Mucosa of rectum (tissue), 2 donors: ENCODE data around the gene DLG1.

Experiments used
- H3K27ac ChIP-seq, 2 donors: one replicate each; pipeline ENCODE4 v1.7.0; 2013; ENCODE audit warnings: inconsistent platforms in 2 of 2, low read depth in 2 of 2, low read length in 2 of 2
- H3K27me3 ChIP-seq, 2 donors: one replicate each; pipeline ENCODE4 v1.7.0; 2013; ENCODE audit warnings: low read length in 2 of 2; ENCODE audit not compliant: control insufficient read depth in 2 of 2, insufficient read depth in 2 of 2
- H3K36me3 ChIP-seq, 2 donors: one replicate each; pipeline ENCODE4 v1.7.0; 2013; ENCODE audit warnings: low read length in 2 of 2; ENCODE audit not compliant: control insufficient read depth in 2 of 2, insufficient read depth in 2 of 2
- H3K4me1 ChIP-seq, 2 donors: one replicate each; pipeline ENCODE4 v1.7.0; 2013; ENCODE audit warnings: low read length in 2 of 2, mild to moderate bottlenecking in 1 of 2; ENCODE audit not compliant: control insufficient read depth in 2 of 2, insufficient read depth in 2 of 2
- H3K4me3 ChIP-seq, 2 donors: one replicate each; pipeline ENCODE4 v1.7.0; 2013; ENCODE audit warnings: low read length in 2 of 2
- H3K9ac ChIP-seq, 2 donors: one replicate each; pipeline ENCODE4 v1.7.0; 2013; ENCODE audit warnings: low read length in 2 of 2, low read depth in 1 of 2, mild to moderate bottlenecking in 1 of 2
- H3K9me3 ChIP-seq, 2 donors: one replicate each; pipeline ENCODE4 v1.7.0; 2013; ENCODE audit warnings: low read length in 2 of 2; ENCODE audit not compliant: control insufficient read depth in 2 of 2
- donor health status: healthy.
- donor health status: Normal muscosa, but diverticular disease.

The DLG1 gene

GRCh38 chr3:197237897-197238296 is 60.5 kb downstream of the DLG1 start:
- H3K27ac ChIP-seq = peak overlapping the region in 1 of 2 donors; percentile 1
- peaks cover 0 to 5% of the 10 kb centered on the region in 2 donors for H3K9me3 ChIP-seq
- H3K36me3 ChIP-seq = peaks cover 0 to 3% of the 10 kb centered on the region in 2 donors

GRCh38 chr3:197236362-197236761 is 62.0 kb downstream of the DLG1 start:
- Histone ChIP-seq H3K36me3 (no peaks in the 10 kb centered on the region), H3K27me3 (no peaks in the 10 kb centered on the region), H3K4me1 (peaks cover 8 to 24% of the 10 kb centered on the region in 2 donors), H3K4me3 (no peak overlapping the region), H3K27ac (no peak overlapping the region), H3K9me3 (no peaks in the 10 kb centered on the region), H3K9ac (no peak overlapping the region)

More at GRCh38 chr3:197237897-197238296, 60.5 kb downstream of the DLG1 start:
- Histone ChIP-seq H3K4me3 (no peak overlapping the region), H3K27me3 (no peaks in the 10 kb centered on the region), H3K4me1 (peaks cover 8 to 24% of the 10 kb centered on the region in 2 donors), H3K9ac (no peak overlapping the region)

- Histone ChIP-seq H3K27ac (peak overlapping the region; percentile 20 to 23), H3K27me3 (no peaks in the 10 kb centered on the region), H3K36me3 (no peaks in the 10 kb centered on the region), H3K4me3 (no peak overlapping the region), H3K9ac (no peak overlapping the region), H3K9me3 (no peaks in the 10 kb centered on the region), H3K4me1 (peaks cover 8 to 24% of the 10 kb centered on the region in 2 donors)
Observed at GRCh38 chr3:197234947-197235914, 63.2 kb downstream of the DLG1 start.

- H3K36me3 ChIP-seq = no peaks in the 10 kb centered on the region
- peaks cover 4 to 15% of the 10 kb centered on the region in 2 donors for H3K4me1 ChIP-seq
- no peak overlapping the region for H3K4me3 ChIP-seq
- H3K9me3 ChIP-seq = no peaks in the 10 kb centered on the region
- no peak overlapping the region for H3K27ac ChIP-seq
- no peaks in the 10 kb centered on the region for H3K27me3 ChIP-seq
- no peak overlapping the region for H3K9ac ChIP-seq
Observed at GRCh38 chr3:197231321-197231720, 67.1 kb downstream of the DLG1 start.

GRCh38 chr3:197229836-197230235 is 68.6 kb downstream of the DLG1 start:
- Histone ChIP-seq H3K4me1 (peaks cover 0 to 4% of the 10 kb centered on the region in 2 donors), H3K27me3 (no peaks in the 10 kb centered on the region), H3K9ac (no peak overlapping the region), H3K4me3 (no peak overlapping the region), H3K36me3 (no peaks in the 10 kb centered on the region), H3K9me3 (no peaks in the 10 kb centered on the region), H3K27ac (no peak overlapping the region)

GRCh38 chr3:197229178-197229577 is 69.2 kb downstream of the DLG1 start:
- Histone ChIP-seq H3K4me1 (peaks cover 0 to 4% of the 10 kb centered on the region in 2 donors), H3K9ac (no peak overlapping the region), H3K27ac (no peak overlapping the region), H3K36me3 (no peaks in the 10 kb centered on the region), H3K27me3 (no peaks in the 10 kb centered on the region), H3K9me3 (no peaks in the 10 kb centered on the region), H3K4me3 (no peak overlapping the region)

- H3K36me3 ChIP-seq = no peaks in the 10 kb centered on the region
- H3K27ac ChIP-seq = no peak overlapping the region
- peaks cover 0 to 4% of the 10 kb centered on the region in 2 donors for H3K4me1 ChIP-seq
- H3K9me3 ChIP-seq = no peaks in the 10 kb centered on the region
- H3K4me3 ChIP-seq = no peak overlapping the region
- no peaks in the 10 kb centered on the region for H3K27me3 ChIP-seq
- no peak overlapping the region for H3K9ac ChIP-seq
Observed at GRCh38 chr3:197227780-197228574, 70.4 kb downstream of the DLG1 start.

- H3K4me3 ChIP-seq = no peak overlapping the region
- H3K9ac ChIP-seq = no peak overlapping the region
- H3K4me1 ChIP-seq = peaks cover 0 to 4% of the 10 kb centered on the region in 2 donors
- no peaks in the 10 kb centered on the region for H3K9me3 ChIP-seq
- H3K27me3 ChIP-seq = no peaks in the 10 kb centered on the region
- no peak overlapping the region for H3K27ac ChIP-seq
- H3K36me3 ChIP-seq = no peaks in the 10 kb centered on the region
Observed at GRCh38 chr3:197226179-197226578, 72.2 kb downstream of the DLG1 start.

GRCh38 chr3:197225579-197225978 is 72.8 kb downstream of the DLG1 start:
- Histone ChIP-seq H3K27me3 (no peaks in the 10 kb centered on the region), H3K9me3 (no peaks in the 10 kb centered on the region), H3K27ac (no peak overlapping the region), H3K9ac (no peak overlapping the region), H3K36me3 (no peaks in the 10 kb centered on the region), H3K4me3 (no peak overlapping the region), H3K4me1 (peaks cover 0 to 4% of the 10 kb centered on the region in 2 donors)

GRCh38 chr3:197224034-197224444 is 74.4 kb downstream of the DLG1 start:
- Histone ChIP-seq H3K4me1 (no peaks in the 10 kb centered on the region), H3K4me3 (no peak overlapping the region), H3K36me3 (no peaks in the 10 kb centered on the region), H3K27ac (no peak overlapping the region), H3K9me3 (no peaks in the 10 kb centered on the region), H3K9ac (no peak overlapping the region), H3K27me3 (no peaks in the 10 kb centered on the region)
